GM21576 (cell line): ENCODE results near the gene OSBPL5.

Experiments
- ATAC-seq: cut with Tn5 transposase; IDR thresholded peaks from one replicate; pipeline ENCODE4 v1.9.1; 2021; ENCODE audit warnings: mild to moderate bottlenecking, moderate library complexity; ENCODE audit not compliant: unreplicated experiment

The OSBPL5 gene

GRCh38 chr11:3060436-3061025 is 104.6 kb downstream of the OSBPL5 start:
- no peak for ATAC-seq

- no peak for ATAC-seq
Measured at GRCh38 chr11:3058753-3059664, 106.1 kb downstream of the OSBPL5 start.

GRCh38 chr11:3057069-3057963 is 107.8 kb downstream of the OSBPL5 start, which contains the start of gene CARS1:
Gene CARS1, minus strand, starts transcription at chr11:3057423. Its CDS starts 56 bp downstream, at chr11:3057367.
- peak; percentile 96 for ATAC-seq

- ATAC-seq = no peak
Measured at GRCh38 chr11:3056296-3057068, 108.6 kb downstream of the OSBPL5 start.

- ATAC-seq = no peak
Measured at GRCh38 chr11:3055891-3056290, 109.2 kb downstream of the OSBPL5 start.

- no peak for ATAC-seq
Measured at GRCh38 chr11:3052567-3052966, 112.5 kb downstream of the OSBPL5 start.

GRCh38 chr11:3052109-3052479 is 113.0 kb downstream of the OSBPL5 start:
- no peak for ATAC-seq

GRCh38 chr11:3051196-3052108 is 113.7 kb downstream of the OSBPL5 start:
- no peak for ATAC-seq

GRCh38 chr11:3050386-3051195 is 114.5 kb downstream of the OSBPL5 start:
- ATAC-seq = no peak

GRCh38 chr11:3049430-3050243 is 115.5 kb downstream of the OSBPL5 start:
- peak; percentile 94 for ATAC-seq

GRCh38 chr11:3047637-3048036 is 117.5 kb downstream of the OSBPL5 start:
- no peak for ATAC-seq

GRCh38 chr11:3046641-3047040 is 118.5 kb downstream of the OSBPL5 start:
- ATAC-seq = no peak

- no peak for ATAC-seq
Measured at GRCh38 chr11:3046190-3046589, 118.9 kb downstream of the OSBPL5 start.

- ATAC-seq = no peak
Measured at GRCh38 chr11:3044915-3045314, 120.2 kb downstream of the OSBPL5 start.

- ATAC-seq = no peak
Measured at GRCh38 chr11:3044004-3044403, 121.1 kb downstream of the OSBPL5 start.

- ATAC-seq = no peak
Measured at GRCh38 chr11:3043315-3043871, 121.7 kb downstream of the OSBPL5 start.

GRCh38 chr11:3042496-3043314 is 122.4 kb downstream of the OSBPL5 start:
- ATAC-seq = no peak
